Fibroblast of skin of back (primary cell): ENCODE measurements around the gene L3MBTL4.
"Not testable (repeated sequence)": the region's sequence is repeated elsewhere in the genome, so short reads cannot be mapped to it uniquely, and the experiment has no call there.

Experiments
- DNase-seq: peaks from one replicate; pipeline ENCODE4 v3.0.0-alpha.2; 2013

Gene L3MBTL4

GRCh38 chr18:6406075-6406909, 8.4 kb downstream of the L3MBTL4 start:
- DNase-seq, result peak; percentile 42

- peak; percentile 50 for DNase-seq
Observed at GRCh38 chr18:6405237-6406074, 9.3 kb downstream of the L3MBTL4 start.

GRCh38 chr18:6404834-6405233, 9.9 kb downstream of the L3MBTL4 start:
- no peak for DNase-seq

- no peak for DNase-seq
Observed at GRCh38 chr18:6401687-6402086, 13.0 kb downstream of the L3MBTL4 start.

- no peak for DNase-seq
Observed at GRCh38 chr18:6399776-6400175, 14.9 kb downstream of the L3MBTL4 start.

GRCh38 chr18:6397931-6398566, 16.7 kb downstream of the L3MBTL4 start:
- DNase-seq, result no peak

- DNase-seq, result no peak
Observed at GRCh38 chr18:6396847-6397246, 17.9 kb downstream of the L3MBTL4 start.

GRCh38 chr18:6396276-6396675, 18.4 kb downstream of the L3MBTL4 start:
- DNase-seq, result no peak

GRCh38 chr18:6389005-6389404, 25.7 kb downstream of the L3MBTL4 start:
- no peak for DNase-seq

GRCh38 chr18:6382963-6383362, 31.7 kb downstream of the L3MBTL4 start:
- no peak for DNase-seq

GRCh38 chr18:6377473-6377872, 37.2 kb downstream of the L3MBTL4 start:
- not testable (repeated sequence) for DNase-seq

- DNase-seq, result no peak
Observed at GRCh38 chr18:6376433-6377229, 38.1 kb downstream of the L3MBTL4 start.

- no peak for DNase-seq
Observed at GRCh38 chr18:6374935-6375529, 39.7 kb downstream of the L3MBTL4 start.

GRCh38 chr18:6374340-6374739, 40.4 kb downstream of the L3MBTL4 start:
- DNase-seq, result no peak

- no peak for DNase-seq
Observed at GRCh38 chr18:6373187-6373586, 41.5 kb downstream of the L3MBTL4 start.

GRCh38 chr18:6370886-6371635, 43.6 kb downstream of the L3MBTL4 start:
- no peak for DNase-seq

- DNase-seq, result no peak
Observed at GRCh38 chr18:6370410-6370809, 44.3 kb downstream of the L3MBTL4 start.

- no peak for DNase-seq
Observed at GRCh38 chr18:6368017-6368416, 46.7 kb downstream of the L3MBTL4 start.

- no peak for DNase-seq
Observed at GRCh38 chr18:6367208-6367607, 47.5 kb downstream of the L3MBTL4 start.

GRCh38 chr18:6366776-6367175, 47.9 kb downstream of the L3MBTL4 start:
- DNase-seq, result no peak

GRCh38 chr18:6365385-6365784, 49.3 kb downstream of the L3MBTL4 start:
- no peak for DNase-seq
